ENCODE measurements around the gene ADSS1. TPM values are rescaled to one million over a fixed set of nuclear protein-coding genes. Genes with fewer than 3 reads are reported as not detected.

ADSS1 gene
- total RNA-seq, 1 experiment from 2014 or later: 3.2 TPM

GRCh38 chr14:104702673-104703072, 21.4 kb upstream of the ADSS1 start:
- Mint-ChIP-seq H3K36me3 (ENCODE audit: insufficient read depth, unreplicated experiment) (peaks cover 74% of the 10 kb centered on the region), H3K9me3 (ENCODE audit: unreplicated experiment) (no peaks in the 10 kb centered on the region), H3K4me1 (ENCODE audit: low read depth, unreplicated experiment) (no peaks in the 10 kb centered on the region), H3K27ac (ENCODE audit: unreplicated experiment) (no peak overlapping the region), H3K4me3 (ENCODE audit: unreplicated experiment) (no peak overlapping the region), H3K27me3 (ENCODE audit: insufficient read depth, unreplicated experiment) (no peaks in the 10 kb centered on the region)
- intact Hi-C loops (cut with micrococcal nuclease; ENCODE audit: unreplicated experiment): no loop called here
- CTCF ChIA-PET: no interaction called here
- no peaks in the 10 kb centered on the region for H3K9me3 ChIP-seq
- H3K4me1 ChIP-seq: peaks cover 2% of the 10 kb centered on the region
- no peak for DNase-seq
- no peak for TF ChIP-seq CTCF (IDR thresholded peaks at IDR 0.05; ENCODE audit: insufficient read depth in 1 of 2, low read depth in 1 of 2, low read length in 1 of 2, severe bottlenecking in 1 of 2, unreplicated experiment in 1 of 2)
- POLR2A ChIA-PET: no interaction called here
- no peak overlapping the region for H3K4me3 ChIP-seq (ENCODE audit: low read depth, low read length)
- H3K27me3 ChIP-seq (replicated peaks; ENCODE audit: control insufficient read depth, insufficient read depth, low read length): no peaks in the 10 kb centered on the region
- peaks cover 4% of the 10 kb centered on the region for H3K36me3 ChIP-seq (ENCODE audit: control insufficient read depth, insufficient read depth, low read length)
- no TSS peak for BruUV-seq (replicated peaks)

DNA sequence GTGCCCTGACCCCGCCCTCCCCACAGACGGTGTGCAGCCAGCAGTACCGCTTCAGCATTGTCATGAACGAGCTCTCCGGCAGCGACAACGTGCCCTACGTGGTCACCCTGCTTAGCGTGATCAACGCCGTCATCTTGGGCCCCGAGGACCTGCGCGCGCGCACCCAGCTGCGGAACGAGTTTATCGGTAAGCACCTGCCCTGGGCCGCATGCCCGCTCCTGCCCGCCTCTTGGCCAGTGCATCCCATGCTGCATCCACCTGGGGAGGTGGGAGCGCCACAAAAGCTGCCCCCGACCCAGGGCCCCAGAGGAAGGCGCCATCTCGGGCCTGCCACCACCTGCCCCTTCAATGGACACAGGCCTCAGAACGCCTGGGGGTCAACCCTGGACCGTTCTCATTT, 20.8 kb upstream of the ADSS1 start:
- Mint-ChIP-seq H3K4me3 (ENCODE audit: unreplicated experiment) (no peak overlapping the region), H3K9me3 (ENCODE audit: unreplicated experiment) (no peaks in the 10 kb centered on the region), H3K27me3 (ENCODE audit: insufficient read depth, unreplicated experiment) (no peaks in the 10 kb centered on the region), H3K27ac (ENCODE audit: unreplicated experiment) (no peak overlapping the region), H3K36me3 (ENCODE audit: insufficient read depth, unreplicated experiment) (peaks cover 72% of the 10 kb centered on the region), H3K4me1 (ENCODE audit: low read depth, unreplicated experiment) (no peaks in the 10 kb centered on the region)
- Histone ChIP-seq H3K27me3 (replicated peaks; ENCODE audit: control insufficient read depth, insufficient read depth, low read length) (no peaks in the 10 kb centered on the region), H3K4me1 (no peaks in the 10 kb centered on the region; the same call in 1 of the 2 replicates), H3K9me3 (no peaks in the 10 kb centered on the region), H3K4me3 (ENCODE audit: low read depth, low read length) (no peak overlapping the region), H3K36me3 (ENCODE audit: control insufficient read depth, insufficient read depth, low read length) (peaks cover 4% of the 10 kb centered on the region)
- DNase-seq: no peak
- intact Hi-C loops (cut with micrococcal nuclease; ENCODE audit: unreplicated experiment): no loop called here
- ChIA-PET CTCF (interaction anchor here (0.6 kb wide), 1 partner anchor 49 kb away, joined by 3 read pairs; no protein-coding TSS in a partner anchor), POLR2A (no interaction called here)
- BruUV-seq (replicated peaks): no TSS peak
- no peak for TF ChIP-seq CTCF (IDR thresholded peaks at IDR 0.05; ENCODE audit: insufficient read depth in 1 of 2, low read depth in 1 of 2, low read length in 1 of 2, severe bottlenecking in 1 of 2, unreplicated experiment in 1 of 2)

- no peaks in the 10 kb centered on the region for H3K4me1 Mint-ChIP-seq (ENCODE audit: low read depth, unreplicated experiment)
- CTCF ChIA-PET: no interaction called here
- no peaks in the 10 kb centered on the region for H3K4me1 ChIP-seq
- H3K4me3 ChIP-seq (ENCODE audit: low read depth, low read length): no peak overlapping the region
- H3K27me3 ChIP-seq (replicated peaks; ENCODE audit: control insufficient read depth, insufficient read depth, low read length): no peaks in the 10 kb centered on the region
- no peak overlapping the region for H3K4me3 Mint-ChIP-seq (ENCODE audit: unreplicated experiment)
- H3K36me3 ChIP-seq (ENCODE audit: control insufficient read depth, insufficient read depth, low read length): peaks cover 4% of the 10 kb centered on the region
- peaks cover 72% of the 10 kb centered on the region for H3K36me3 Mint-ChIP-seq (ENCODE audit: insufficient read depth, unreplicated experiment)
- intact Hi-C loops (cut with micrococcal nuclease; ENCODE audit: unreplicated experiment): no loop called here
- POLR2A ChIA-PET: no interaction called here
- TSS peak; percentile 51 for BruUV-seq (replicated peaks)
- DNase-seq: no peak
- no peaks in the 10 kb centered on the region for H3K9me3 ChIP-seq
- no peak for TF ChIP-seq CTCF (IDR thresholded peaks at IDR 0.05; ENCODE audit: insufficient read depth in 1 of 2, low read depth in 1 of 2, low read length in 1 of 2, severe bottlenecking in 1 of 2, unreplicated experiment in 1 of 2)
- H3K9me3 Mint-ChIP-seq (ENCODE audit: unreplicated experiment): no peaks in the 10 kb centered on the region
- H3K27me3 Mint-ChIP-seq (ENCODE audit: insufficient read depth, unreplicated experiment): no peaks in the 10 kb centered on the region
- no peak overlapping the region for H3K27ac Mint-ChIP-seq (ENCODE audit: unreplicated experiment)
Measured at GRCh38 chr14:104704252-104704651, 19.8 kb upstream of the ADSS1 start.
